Subcutaneous adipose tissue (tissue), 4 donors: Measurements from ENCODE around the gene CA12. TPM values are rescaled to one million over a fixed set of nuclear protein-coding genes. Genes with fewer than 3 reads are reported as not detected.

Experiments used
- CTCF ChIP-seq: fragments of 450-650 bp; IDR thresholded peaks from one replicate; pipeline ENCODE4 v1.5.1; 2016; ENCODE audit warnings: low read depth, mild to moderate bottlenecking, control low read depth, antibody characterized with exemption, moderate library complexity
- total RNA-seq, 4 donors: library from RNA; depleted of rRNA; stranded (reverse); fragments of >200 nt; gene quantifications; one replicate each; pipeline ENCODE4 v1.1.0, GENCODE V29; 2016

The CA12 gene
- total RNA-seq, 4 donors from 2014 or later = 1.5 to 16.3 (median 3.7) TPM

DNA sequence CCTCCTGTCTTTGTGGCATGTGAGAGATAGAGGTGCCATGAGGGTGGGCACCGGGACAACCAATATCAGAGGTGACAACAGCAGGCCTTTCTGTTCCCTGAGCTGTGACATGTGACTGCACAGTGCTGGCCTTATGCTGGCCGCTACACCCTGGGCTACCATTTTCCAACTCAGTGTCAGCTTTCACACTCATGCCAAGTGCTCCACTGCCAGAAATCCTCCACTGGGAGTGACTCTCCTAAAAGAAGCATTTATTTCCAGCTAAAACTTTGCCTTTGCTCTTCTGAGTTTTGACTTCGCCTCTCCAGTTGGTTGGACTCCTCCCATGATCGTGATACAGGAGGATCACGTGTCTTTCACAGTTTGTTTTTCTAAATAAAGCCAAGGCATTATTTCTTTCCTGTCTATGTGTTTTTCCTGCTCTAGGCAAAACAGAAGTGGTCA lies 31.4 kb downstream of the CA12 start:
- no peak for TF ChIP-seq CTCF

- no peak for TF ChIP-seq CTCF
These were observed 32.0 kb downstream of the CA12 start for GRCh38 chr15:63349621-63350020.

DNA sequence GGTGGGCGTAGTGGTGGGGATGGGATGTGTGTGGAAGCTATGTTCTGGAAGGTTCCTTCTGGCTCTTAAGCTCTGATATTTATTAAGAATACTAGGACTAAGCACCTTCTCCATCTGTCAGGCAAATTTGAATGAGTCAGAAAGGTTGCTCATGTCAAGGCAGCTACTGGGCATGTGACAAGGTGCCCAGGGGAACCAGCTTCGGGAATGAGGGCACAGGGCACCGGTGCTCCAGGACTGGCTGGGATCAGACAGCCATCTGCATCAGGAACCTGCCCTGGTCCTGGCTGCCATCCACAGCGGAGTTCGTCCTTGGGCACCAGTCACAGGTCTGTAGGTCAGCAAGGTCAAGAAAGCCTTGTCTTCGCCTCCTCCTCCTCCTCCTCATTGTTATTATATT lies 32.5 kb downstream of the CA12 start:
- TF ChIP-seq CTCF = no peak

- TF ChIP-seq CTCF = no peak
These were observed 33.3 kb downstream of the CA12 start for GRCh38 chr15:63348392-63348791.

DNA sequence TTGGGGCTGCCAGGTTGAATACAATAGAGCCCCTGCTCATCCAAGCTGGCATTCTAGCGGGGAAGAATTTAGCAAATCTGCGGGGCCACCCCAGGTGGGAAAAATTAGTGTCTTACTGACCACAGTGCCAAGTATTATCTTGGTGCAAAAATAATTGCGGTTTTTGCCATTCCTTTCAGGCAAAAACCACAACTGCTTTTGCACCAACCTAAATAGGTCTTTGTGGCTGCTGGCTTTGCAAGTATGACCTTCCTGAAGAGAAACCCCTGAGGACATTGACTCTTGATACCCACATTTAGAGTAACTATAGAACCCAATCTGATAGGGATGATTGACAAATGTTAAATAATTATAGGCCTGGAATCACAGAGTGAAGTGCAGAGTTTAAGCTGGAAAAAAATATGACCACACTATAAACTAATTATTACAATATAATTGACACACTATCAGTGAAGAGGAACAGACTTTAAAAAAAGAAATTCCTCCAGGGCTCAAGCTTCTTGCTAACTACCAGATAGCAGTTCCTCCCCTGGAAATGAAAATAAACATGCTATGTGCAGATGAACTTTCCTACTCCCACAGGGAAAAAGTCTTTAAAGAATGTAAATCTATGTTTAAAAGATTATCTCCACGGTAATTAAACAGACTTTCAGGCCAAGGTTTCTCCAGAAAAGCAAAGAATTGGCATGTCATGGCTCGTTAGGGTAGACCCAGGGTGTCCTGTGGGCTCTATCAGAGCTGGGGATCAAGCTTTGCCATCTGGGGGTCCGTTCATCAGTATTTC lies 34.4 kb downstream of the CA12 start:
- no peak for TF ChIP-seq CTCF

DNA sequence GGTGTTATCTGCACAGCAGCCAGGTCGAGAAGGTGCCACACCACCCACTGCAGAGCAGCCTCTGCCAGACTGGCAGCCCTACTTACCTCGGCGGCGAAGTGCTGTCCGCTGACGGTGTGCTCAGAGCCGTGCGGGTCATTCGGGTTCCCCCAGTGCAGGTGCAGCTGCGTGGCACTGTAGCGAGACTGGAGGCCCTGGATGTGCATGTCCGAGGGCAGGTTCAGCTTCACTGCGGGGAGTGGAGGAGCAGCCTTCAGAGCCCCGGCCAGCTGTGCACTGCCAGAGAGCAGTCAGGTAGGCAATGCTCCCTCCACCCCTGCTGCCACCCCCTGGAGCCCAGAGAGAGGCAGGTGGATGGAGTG lies 36.3 kb downstream of the CA12 start:
- TF ChIP-seq CTCF = no peak

GRCh38 chr15:63344731-63345390 lies 36.8 kb downstream of the CA12 start:
- no peak for TF ChIP-seq CTCF
